T47D (cell line): Measurements from ENCODE around the gene PIGZ.

Experiments
- DNase-seq, 2 experiments: peaks; one replicate each; pipeline versions ENCODE4 v3.0.0 to v3.0.0-alpha.2; 2011 to 2012; ENCODE audit warnings: low read depth in 1 of 2, low spot score in 1 of 2
- JUND ChIP-seq: IDR thresholded peaks from 2 replicates; pipeline ENCODE4 v1.6.1; 2012; ENCODE audit warnings: low read depth
- in situ Hi-C: cut with HindIII; loops from 2 replicates; pipeline ENCODE4 v1.10.0; 2016; ENCODE audit warnings: low sequenced_read_pairs, low pct_unique_long_range_greater_than_20kb

PIGZ gene

GRCh38 chr3:196968233-196969133 lies at the start of gene PIGZ:
PIGZ (minus strand) TSS chr3:196968833; CDS start chr3:196952031, 16,802 bp downstream.
- TF ChIP-seq JUND: no peak
- in situ Hi-C loops: no loop called here
- peak; percentile 74 to 87 for DNase-seq

- in situ Hi-C loops: no loop called here
- DNase-seq: no peak
- no peak for TF ChIP-seq JUND
Measured at GRCh38 chr3:197017003-197017402, 48.4 kb upstream of the PIGZ start.

GRCh38 chr3:197015790-197016736 lies 47.4 kb upstream of the PIGZ start:
- no peak for DNase-seq
- in situ Hi-C loops: no loop called here
- TF ChIP-seq JUND: no peak

GRCh38 chr3:197014942-197015575 lies 46.4 kb upstream of the PIGZ start:
- DNase-seq: no peak
- in situ Hi-C loops: no loop called here
- no peak for TF ChIP-seq JUND

GRCh38 chr3:197014024-197014423 lies 45.4 kb upstream of the PIGZ start:
- in situ Hi-C loops: no loop called here
- no peak for DNase-seq
- TF ChIP-seq JUND: no peak

GRCh38 chr3:197012540-197012883 lies 43.9 kb upstream of the PIGZ start:
- TF ChIP-seq JUND: no peak
- DNase-seq: no peak
- in situ Hi-C loops: no loop called here

GRCh38 chr3:197011780-197012539 lies 43.3 kb upstream of the PIGZ start:
- no peak for DNase-seq
- no peak for TF ChIP-seq JUND
- in situ Hi-C loops: no loop called here

- in situ Hi-C loops: no loop called here
- DNase-seq: no peak
- TF ChIP-seq JUND: no peak
Measured at GRCh38 chr3:197010556-197011351, 42.1 kb upstream of the PIGZ start.

GRCh38 chr3:197009532-197010019 lies 40.9 kb upstream of the PIGZ start:
- no peak for TF ChIP-seq JUND
- in situ Hi-C loops: no loop called here
- no peak for DNase-seq

GRCh38 chr3:197008436-197009209 lies 40.0 kb upstream of the PIGZ start:
- DNase-seq: no peak
- in situ Hi-C loops: no loop called here
- no peak for TF ChIP-seq JUND
